Stimulated activated CD8-positive, alpha-beta memory T cell treated with anti-CD3 and anti-CD28 coated beads, Interleukin-4, amount 100 ng/mL, for 24 hours (primary cell): Measurements from ENCODE around the gene ZNF205.
A peak's percentile ranks its signal among the peaks of the same experiment; 100 is the strongest.

Experiments used
- DNase-seq: peaks from one replicate; pipeline ENCODE4 v3.0.0-alpha.2; 2020; ENCODE audit warnings: low read depth

The ZNF205 gene

DNA sequence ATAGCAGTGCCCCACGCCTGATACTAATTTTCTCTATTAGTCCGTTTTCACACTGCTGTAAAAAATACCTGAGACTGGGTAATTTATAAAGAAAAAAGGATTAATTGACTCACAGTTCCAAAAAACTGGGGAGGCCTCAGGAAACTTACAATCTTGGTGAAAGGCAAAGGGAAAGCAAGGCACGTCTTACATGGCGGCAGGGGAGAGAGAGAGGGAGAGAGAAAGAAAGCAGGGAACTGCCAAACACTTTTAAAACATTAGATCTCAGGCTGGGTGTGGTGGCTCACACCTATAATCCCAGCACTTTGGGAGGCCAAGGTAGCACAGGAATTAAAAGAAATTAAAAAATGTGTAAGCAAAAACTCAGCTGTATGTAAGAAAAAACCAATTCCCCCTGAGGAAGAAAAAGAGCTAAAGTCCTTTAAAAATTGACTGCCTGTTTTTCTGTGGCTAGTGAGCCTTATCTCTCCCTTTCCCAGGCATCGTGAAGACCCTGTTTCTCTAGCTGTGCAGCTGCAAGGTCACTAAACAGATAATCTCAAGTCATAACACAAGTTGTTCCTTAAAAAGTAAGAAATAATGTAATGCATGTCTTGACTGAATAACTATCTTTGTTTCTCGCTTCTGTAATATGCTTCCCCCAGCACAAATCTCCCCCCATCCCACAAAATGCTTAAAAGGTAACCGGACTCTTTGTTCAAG is 27.3 kb upstream of the ZNF205 start:
- no peak for DNase-seq

DNA sequence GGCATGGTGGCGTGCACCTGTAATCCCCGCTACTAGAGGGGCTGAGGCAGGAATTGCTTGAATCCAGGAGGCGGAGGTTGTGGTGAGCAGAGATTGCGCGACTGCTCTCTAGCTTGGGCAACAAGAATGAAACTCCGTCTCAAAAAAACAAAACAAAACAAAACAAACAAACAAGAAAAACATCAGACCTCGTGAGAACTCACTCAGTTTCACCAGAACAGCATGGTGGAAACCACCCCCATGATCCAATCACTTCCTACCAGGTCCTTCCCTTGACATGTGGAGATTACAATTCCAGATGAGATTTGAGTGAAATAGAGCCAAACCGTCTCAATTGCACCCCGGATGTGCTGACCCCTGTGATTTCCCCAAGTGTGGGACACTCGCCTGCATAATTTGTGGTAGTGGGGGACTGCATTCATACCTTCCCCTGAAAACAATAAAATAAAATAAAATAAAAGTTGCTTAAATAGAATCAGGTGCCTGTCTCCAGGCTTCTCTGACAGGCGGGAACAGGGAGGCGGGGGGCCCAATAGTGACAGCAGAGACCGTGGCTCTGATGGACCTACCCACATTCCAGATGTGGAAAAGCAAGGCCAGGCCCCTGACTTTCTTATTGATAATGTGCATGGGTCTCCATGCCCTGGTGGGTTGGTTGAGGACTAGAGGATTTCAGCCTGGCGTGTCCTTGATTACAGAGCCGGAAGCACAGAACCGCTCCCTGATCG is 26.4 kb upstream of the ZNF205 start:
- no peak for DNase-seq

DNA sequence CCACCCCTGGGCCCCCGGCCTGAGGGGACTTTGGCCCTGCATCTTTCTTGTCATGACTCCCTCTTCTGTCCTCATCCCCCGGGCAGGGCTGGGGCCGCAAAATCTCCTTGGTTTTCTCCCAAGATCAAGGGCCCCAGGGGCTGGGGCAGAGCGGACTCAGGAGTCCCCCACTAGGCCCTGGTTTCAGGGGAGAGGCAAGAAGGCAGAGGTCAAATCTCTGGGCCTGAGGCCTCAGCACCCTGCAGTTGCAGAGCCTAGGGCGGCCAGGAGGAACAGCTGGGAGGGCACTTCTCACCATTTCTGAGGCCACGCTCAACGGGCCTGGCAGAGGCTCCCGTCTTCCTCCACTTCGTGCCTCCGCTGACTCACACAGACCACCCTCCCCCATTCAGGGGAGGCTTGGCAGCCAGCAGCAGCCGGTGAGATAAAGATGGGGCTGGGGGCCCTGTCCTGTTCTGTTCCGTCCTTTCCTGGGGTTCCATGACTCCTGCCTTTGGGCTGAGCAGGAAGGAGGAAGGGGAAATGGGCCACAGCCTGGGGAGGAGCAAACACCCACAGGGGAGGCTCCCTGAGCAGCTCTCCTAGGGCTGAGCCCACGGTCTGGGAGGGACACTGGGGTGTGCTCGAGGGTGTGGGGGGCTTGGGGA is 25.7 kb upstream of the ZNF205 start:
- no peak for DNase-seq

DNA sequence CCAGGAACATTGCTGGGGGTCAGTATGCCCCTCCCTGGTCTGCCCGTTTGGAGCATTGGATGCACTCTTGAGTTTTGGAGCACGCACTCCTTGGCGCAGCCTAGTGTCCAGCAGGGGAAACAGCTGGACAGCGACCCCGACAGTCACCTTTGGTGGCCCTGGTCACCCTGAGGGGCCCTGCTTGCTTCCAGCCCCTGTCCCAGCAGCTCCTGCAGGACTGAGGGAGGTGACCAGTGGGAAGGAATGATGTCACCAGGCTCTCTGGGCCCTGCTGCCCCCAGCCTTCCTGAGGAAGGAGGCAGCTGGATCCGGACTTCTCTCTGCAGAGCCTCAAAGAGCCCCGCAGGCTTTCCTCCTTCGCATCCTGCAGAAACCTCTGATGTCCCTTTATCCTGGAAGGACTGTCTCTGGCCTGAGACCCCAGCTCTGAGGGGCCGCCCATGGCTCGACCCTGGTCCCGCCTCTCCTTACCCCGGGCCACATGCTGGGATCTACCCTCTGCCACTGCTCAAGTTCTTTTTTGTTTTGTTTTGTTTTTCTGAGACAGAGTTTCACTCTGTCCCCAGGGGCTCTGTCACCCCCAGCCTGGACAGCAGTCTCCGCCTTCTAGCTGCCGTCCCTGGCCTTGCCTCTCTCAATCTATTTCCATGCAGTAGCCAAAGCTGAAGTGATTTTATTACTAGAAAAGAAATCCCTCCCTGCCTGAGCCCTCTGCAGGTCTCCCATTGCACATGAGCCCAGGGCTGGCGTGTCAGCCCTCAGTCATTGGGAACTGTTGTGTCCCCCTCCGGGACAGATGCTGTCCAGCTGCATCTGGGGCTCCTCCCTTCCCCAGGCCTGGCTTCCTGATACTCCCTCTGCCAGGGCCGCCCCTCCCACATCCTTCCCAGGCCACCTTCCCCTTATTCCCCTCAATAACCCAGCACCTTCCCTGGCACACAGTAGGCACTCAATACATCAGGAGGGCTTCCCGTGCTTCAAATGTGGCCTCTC is 24.8 kb upstream of the ZNF205 start:
- DNase-seq, result no peak

DNA sequence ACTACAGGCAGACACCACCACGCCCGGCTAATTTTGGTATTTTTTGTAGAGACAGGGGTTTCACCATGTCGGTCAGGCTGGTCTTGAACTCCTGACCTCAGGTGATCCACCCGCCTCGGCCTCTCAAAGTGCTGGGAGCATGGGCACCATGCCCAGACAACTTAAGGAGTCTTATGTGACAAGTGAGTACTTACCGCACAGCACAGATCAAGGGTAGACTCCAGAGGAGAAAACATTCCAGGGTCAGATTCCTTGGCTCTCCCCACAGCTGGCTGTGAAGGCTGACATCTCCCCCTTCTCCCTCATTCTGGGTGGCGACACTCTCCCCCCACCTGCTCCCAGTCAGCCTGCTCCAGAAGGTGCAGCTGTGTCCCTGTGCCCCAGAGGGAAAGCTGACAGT is 23.9 kb upstream of the ZNF205 start:
- DNase-seq, result no peak

DNA sequence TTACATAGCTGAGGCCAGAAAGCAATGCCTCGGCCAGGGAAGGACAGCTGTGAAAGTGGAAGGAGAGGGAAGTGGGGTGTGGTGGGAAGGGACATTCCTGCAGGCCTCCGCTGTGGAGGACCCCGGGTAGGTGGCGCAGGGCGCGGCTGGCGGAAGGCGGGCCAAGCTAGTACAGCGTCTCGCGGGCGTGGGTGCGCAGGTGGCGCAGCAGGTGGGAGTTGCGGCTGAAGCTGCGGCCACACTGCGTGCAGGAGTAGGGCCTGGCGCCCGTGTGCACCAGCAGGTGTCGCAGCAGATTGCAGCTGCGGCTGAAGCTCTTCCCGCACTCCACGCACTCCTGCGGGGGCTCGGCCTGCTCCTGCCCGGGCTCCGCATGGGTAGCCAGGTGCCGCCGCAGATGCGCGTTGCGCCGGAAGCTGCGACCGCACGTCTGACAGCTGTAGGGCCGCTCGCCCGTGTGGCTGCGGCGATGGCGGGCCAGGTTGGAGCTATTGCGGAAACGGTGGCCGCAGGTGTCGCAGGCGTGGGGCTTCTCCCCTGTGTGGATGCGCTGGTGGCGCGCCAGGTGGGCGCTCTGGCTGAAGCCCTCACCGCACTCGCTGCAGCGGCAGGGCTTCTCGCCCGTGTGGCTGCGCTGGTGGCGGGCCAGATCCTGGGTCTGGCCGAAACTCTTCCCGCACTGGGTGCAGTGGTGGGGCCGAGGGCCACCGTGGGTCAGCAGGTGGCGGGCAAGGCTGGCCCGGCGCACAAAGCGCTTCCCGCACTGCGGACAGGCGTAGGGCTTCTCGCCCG is 23.3 kb upstream of the ZNF205 start:
- no peak for DNase-seq

DNA sequence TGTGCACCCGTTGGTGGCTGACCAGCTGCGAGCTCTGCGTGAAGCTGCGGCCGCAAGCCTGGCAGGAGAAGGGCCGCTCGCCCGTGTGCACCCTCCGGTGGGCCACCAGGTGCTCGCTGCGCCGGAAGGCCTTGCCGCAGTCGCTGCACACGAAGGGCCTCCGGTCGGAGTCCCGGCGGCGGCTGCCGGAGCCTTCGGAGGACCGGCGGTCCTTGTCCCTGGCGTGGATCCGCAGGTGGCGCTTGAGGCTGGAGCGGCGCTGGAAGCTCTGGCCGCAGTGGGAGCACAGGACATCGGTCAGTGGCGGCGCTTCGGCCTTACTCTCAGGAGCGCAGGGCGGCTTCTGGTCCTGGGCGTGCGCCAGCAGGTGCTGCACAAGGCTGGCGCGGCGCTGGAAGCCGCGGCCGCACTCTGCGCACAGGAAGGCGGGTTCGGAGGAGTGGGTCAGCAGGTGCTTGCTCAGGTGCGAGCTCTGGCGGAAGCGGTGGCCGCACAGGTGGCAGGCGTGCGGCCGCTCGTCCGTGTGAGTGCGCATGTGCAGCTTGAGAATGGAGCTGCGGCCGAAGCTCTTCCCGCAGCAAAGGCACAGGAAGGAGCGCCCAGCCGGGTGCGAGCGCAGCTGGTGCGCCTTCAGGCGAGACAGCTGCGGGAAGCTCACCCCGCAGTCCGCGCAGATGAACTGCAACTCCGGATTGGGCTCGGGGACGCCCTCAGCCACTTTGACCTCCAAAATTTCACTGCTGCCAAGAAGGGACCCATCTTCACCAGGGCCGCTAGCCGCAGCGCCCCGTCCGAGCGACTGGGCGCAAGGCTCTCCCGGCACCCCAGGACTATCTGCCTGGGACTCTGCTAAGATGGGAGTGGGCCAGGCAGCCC is 22.4 kb upstream of the ZNF205 start:
- no peak for DNase-seq

DNA sequence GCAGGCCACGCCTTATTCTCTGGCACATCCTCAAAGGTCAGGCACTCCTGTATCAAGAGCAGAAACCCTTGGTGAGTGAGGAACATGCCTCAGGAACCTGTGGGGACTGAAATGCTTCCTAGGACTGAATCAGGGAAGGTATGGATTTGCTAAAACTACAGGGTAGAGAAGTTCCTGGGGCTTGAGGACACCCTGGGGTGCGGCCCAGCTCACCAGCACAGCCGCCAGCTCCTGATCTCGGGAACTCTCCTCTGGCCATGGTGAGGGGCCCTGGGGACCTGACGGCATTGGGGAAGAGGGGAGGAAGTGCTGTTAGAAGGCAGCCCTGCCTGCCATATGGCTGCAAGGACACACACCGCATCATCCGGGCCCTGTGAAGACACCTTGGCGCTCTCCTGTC is 20.8 kb upstream of the ZNF205 start:
- no peak for DNase-seq

DNA sequence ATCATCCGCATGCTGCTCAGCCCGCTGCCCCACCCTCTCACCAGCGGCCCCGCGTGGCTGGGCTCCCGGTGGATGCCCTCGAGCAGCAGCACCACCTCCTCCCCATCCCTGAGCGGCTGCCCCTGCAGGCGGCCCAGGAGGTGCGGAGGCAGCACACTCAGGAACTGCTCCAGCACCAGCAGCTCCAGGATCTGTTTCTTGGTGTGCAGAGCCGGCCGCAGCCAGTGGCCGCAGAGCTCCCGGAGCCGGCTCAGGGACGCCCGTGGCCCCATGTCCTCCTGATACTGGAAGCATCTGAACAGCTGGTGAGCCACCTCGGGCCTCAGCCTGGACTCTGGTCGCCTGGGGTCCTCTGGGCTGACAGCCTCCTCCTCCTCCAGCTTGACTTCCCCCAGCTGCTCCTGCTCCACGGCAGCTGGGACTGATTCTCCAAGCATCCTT is 19.9 kb upstream of the ZNF205 start:
- no peak for DNase-seq

DNA sequence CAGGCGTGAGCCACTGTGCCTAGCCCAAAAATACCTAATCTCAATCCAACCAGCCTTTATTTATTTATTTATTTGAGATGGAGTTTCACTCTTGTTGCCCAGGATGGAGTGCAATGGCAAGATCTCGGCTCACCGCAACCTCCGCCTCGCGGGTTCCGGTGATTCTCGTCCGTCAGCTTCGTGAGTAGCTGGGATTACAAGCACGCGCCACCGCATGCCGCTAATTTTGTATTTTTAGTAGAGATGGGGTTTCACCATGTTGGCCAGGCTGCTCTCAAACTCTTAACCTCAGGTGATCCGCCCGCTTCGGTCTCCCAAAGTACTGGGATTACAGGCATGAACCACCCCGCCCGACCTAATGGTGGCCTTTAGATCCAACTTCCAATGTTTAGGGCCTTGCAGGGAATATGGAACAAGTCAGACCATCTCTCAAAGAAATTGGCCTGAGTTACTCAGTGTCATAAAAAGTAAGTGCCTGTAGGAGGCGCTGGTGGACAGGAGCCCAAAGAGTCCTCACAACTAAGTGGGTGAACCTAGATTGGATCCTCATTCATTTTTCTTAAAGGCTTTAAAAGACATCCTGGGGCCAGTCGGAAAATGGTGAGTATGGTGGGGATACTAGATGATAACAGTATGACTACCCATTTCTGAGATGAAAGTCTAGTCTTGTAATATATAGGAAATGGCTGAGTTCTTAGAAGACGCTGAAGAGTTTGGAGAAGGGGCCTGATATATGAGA is 17.9 kb upstream of the ZNF205 start:
- DNase-seq, result no peak

DNA sequence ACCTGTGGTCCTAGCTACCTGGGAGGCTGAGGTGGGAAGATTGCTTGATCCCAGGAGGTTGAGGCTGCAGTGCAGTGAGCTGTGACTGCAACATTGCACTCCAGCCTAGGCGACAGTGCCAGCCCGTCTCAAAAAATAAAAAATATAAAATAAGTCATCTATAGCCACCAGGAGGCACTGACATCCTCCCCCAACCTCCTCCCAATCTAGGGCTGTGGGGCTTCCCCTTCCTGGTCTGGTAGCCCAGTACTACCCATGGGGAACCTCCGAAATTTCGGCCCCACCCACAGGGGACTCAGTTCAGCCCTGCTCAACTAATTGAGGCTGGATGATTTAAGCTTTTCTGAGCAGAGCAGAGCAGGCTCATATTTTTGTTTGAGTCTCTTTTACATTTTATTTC is 16.5 kb upstream of the ZNF205 start:
- DNase-seq, result peak; percentile 37

DNA sequence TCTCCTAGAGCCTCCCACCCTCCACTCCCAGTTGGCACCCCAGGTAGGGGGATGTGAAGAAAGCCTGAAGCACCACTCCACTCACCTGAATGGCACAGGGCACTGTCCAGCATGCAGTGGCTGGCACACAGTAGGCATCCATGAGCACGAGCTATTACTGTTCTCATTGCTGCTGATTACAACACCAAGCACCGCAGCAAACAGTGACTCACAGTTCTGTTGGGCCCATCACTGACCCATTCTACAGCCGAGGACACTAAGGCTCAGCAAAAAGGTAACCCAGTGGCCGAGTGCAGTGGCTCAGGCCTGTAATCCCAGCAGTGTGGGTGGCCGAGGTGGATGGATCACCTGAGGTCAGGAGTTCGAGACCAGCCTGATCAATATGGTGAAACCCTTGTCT is 16.0 kb upstream of the ZNF205 start:
- DNase-seq, result no peak

DNA sequence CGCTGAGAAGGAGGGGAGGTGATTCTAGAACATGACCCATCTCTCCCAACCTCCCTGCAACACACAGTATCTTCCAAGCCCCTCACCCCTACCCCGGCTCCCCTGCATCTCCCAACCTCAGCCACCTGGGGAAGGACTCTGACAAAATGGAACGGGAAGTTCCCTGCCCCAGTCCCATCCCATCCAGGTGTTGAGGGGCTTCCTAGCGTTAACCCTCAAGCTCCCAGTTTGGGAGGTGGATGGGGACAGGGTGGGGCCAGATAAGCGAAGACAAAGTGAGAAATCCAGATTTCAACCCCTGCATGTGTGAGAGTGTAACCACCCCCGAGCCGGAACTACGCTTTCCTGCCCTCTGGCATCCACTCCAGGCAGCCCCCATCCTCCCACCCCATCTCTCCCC is 15.1 kb upstream of the ZNF205 start:
- DNase-seq, result no peak

DNA sequence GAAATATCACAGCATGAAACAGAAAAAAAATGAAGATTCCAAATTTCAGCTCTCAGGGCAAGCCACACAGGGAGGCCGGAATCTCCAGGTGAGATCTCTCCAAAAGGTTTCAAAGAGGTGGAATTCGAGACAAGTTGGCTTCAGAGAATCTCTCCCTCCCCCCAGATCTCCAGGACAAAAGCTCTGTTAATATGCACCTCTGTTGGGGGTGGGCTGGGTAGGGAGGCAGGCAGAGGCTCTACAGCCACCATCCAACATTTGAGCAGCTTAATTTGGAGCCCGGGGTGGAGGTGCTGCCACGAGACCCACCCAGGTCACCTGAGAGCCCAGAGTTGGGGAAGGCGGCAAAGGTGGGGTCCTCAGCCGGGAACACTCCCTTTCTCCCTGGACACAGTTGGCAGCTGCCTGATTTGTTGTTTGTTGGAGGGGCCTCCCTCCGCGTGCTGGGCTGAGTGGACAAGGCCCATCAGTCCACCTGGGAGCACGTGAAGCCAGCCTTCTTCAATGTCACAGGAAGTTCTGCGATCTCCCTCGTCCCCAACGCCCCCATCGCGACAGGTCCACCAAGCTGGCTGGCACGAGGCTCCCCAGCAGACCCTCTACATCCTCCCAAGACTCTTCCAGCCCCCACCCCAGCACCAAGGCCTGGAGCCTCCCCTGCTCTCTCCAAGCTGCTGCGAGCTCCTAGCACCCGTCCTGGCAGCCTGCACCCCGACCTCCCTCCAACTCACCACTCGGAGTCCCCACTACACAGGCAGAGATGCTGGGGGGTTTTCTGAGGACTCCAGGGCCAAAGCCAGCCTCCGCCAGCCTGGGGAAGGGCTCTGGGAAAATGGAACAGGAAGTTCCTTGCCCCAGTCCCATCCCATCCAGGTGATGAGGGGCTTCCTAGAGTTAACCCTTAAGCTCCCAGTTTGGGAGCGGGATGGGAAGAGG is 13.7 kb upstream of the ZNF205 start, which contains the start of gene ZSCAN10:
Gene ZSCAN10, minus strand, starts transcription at position 836 of the 936 bp plus-strand sequence. CDS start 6,357 bp downstream, outside the sequence.
- no peak for DNase-seq

DNA sequence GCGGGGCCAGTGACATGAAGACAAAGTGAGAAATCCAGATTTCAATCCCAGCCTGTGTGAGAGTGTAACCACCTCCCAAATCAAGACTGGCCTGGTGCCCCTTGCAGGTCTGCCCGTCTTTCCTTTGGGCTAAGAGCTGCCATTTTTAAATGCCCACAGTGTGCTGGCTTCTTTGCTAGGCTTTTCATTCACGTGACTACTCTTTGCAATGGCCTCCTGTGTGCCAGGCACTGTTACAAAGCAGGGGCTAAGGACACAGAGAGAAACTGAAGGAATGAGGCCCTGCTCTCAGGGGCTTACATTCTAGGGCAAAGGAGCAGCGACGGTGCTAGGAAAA is 13.0 kb upstream of the ZNF205 start:
- no peak for DNase-seq

DNA sequence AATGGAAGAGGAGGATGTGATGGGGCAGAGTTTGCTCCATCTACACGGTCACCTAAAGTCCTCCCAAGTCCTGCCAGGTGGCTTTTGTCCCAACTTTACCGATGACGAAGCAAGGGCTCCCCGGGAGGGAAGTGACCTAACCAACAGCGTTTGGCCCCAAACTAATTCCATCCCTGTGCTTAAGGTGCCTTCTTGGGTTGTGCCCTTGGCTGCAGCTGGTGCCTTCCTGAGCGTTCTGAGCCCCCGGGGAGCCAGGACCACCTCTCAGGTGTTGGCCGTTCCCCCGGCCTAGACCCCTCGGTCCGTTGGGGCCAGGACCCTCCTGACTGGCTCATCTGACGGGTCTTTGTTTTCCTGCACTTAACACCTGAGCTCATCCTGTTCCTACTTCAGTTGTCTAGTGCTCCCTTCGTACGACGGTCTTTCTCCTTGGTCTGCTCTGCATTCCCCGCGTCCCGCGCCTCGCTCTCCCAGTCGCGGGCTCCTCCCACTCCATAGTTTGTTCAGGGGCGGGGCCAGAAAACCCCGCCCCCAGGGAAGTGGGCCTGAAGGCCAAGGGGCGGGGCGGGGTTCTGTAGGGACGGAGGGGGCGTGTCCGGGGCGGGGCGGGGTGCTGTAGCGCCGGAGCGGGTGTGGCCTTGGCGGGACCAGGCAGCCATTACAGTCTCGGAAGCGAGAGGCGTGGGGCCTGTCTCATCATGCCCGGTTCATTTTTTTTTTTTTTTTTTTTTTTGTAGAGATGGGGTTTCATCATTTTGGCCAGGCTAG is 12.5 kb upstream of the ZNF205 start:
- DNase-seq, result peak; percentile 92

DNA sequence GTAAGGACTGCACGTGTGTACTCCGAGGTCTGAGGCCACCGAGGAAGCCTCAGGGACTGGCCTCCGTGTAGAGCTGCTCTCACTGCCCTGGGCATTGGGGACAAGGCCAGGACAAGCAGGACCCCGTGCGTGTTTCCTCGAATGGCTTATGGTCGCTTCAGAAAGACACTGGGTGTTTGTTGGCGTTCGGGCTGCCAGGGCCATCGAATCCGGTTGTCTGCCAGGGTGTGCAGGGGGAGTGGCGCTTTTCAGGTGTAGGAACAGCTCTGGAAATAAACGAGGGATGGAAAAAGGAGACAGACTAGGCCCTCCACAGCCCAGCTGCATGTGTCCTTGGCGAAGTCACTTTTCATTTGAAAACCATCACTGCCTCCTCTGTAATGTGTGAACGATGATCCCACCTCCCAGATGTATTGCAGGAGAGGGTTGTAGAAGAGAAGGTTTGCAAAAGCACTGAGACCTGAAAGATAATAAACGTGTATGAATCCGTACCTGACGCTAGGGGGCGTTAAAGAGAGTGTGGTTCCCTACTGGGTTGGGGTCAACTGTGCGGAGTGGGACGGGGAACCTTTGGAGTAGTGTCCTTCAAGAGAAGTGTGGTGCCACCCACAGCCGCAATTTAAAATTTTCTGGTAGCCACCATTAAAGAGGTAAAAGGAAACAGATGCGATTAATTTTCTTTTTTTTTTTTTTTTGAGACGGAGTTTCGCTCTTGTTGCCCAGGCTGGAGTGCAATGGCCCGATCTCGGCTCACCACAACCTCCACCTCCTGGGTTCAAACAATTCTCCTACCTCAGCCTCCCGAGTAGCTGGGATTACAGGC is 11.2 kb upstream of the ZNF205 start:
- no peak for DNase-seq
